Upper lobe of right lung (tissue), 1 donor: Measurements from ENCODE around the gene GABRB1. TPM values are rescaled to one million over a fixed set of nuclear protein-coding genes. Genes with fewer than 3 reads are reported as not detected.

Experiments
- ATAC-seq: fragments of 200-7000 bp; cut with Tn5 transposase; one replicate; pipeline ENCODE4 v1.9.1; 2020; ENCODE audit warnings: mild to moderate bottlenecking, moderate library complexity
- DNase-seq: peaks from one replicate; pipeline ENCODE4 v3.0.0-alpha.2; 2020
- H3K27ac ChIP-seq: fragments of 200-600 bp; one replicate; pipeline ENCODE4 v1.8.0; 2022
- H3K27me3 ChIP-seq: fragments of 200-600 bp; one replicate; pipeline ENCODE4 v1.8.0; 2022; ENCODE audit warnings: mild to moderate bottlenecking
- H3K36me3 ChIP-seq: fragments of 200-600 bp; one replicate; pipeline ENCODE4 v1.8.0; 2022
- H3K4me1 ChIP-seq: fragments of 200-600 bp; one replicate; pipeline ENCODE4 v1.8.0; 2022
- H3K4me3 ChIP-seq: fragments of 200-600 bp; one replicate; pipeline ENCODE4 v1.8.0; 2022; ENCODE audit warnings: mild to moderate bottlenecking
- H3K9me3 ChIP-seq: fragments of 200-600 bp; one replicate; pipeline ENCODE4 v1.8.0; 2022
- CTCF ChIP-seq: fragments of 200-600 bp; IDR thresholded peaks from one replicate; pipeline ENCODE4 v1.8.0; 2022; ENCODE audit warnings: antibody characterized with exemption
- intact Hi-C: fragments of 100-400 bp; cut with DNase I; formaldehyde crosslinking; loops from one replicate; pipeline ENCODE4 v1.11.0; 2022
- total RNA-seq: library from RNA; stranded (reverse); fragmentation: NEBNext Ultra II Directional; extraction: Animal tissue kit (Norgen Biotek cat#: 25700); gene quantifications from one replicate; pipeline ENCODE4 v1.2.1, GENCODE V29; 2021
- donor health status: DM: no; HTN: yes; CAD: no; lungs with severe emphysema.

The GABRB1 gene
- total RNA-seq, 1 donor from 2014 or later = not detected

GRCh38 chr4:47143261-47143660 is 111.9 kb downstream of the GABRB1 start:
- Histone ChIP-seq H3K27ac (no peak overlapping the region), H3K4me3 (no peak overlapping the region), H3K36me3 (no peaks in the 10 kb centered on the region), H3K9me3 (no peaks in the 10 kb centered on the region), H3K27me3 (peaks cover 5% of the 10 kb centered on the region), H3K4me1 (no peaks in the 10 kb centered on the region)
- intact Hi-C loops = no loop called here
- no peak for TF ChIP-seq CTCF
- DNase-seq (no peak), ATAC-seq (no peak)

- no peak overlapping the region for H3K27ac ChIP-seq
- TF ChIP-seq CTCF = no peak
- H3K36me3 ChIP-seq = no peaks in the 10 kb centered on the region
- H3K9me3 ChIP-seq = no peaks in the 10 kb centered on the region
- peaks cover under 1% of the 10 kb centered on the region for H3K27me3 ChIP-seq
- intact Hi-C loops = no loop called here
- no peak overlapping the region for H3K4me3 ChIP-seq
- DNase-seq = no peak
- H3K4me1 ChIP-seq = no peaks in the 10 kb centered on the region
- ATAC-seq = no peak
Measured at GRCh38 chr4:47145630-47146029, 114.3 kb downstream of the GABRB1 start.

- no peaks in the 10 kb centered on the region for H3K9me3 ChIP-seq
Measured at GRCh38 chr4:47154816-47155370, 123.5 kb downstream of the GABRB1 start.

GRCh38 chr4:47155919-47156318 is 124.6 kb downstream of the GABRB1 start:
- no peak overlapping the region for H3K4me3 ChIP-seq
- H3K27me3 ChIP-seq = no peaks in the 10 kb centered on the region
- no peak for TF ChIP-seq CTCF
- ATAC-seq (no peak), DNase-seq (no peak)
- no peaks in the 10 kb centered on the region for H3K4me1 ChIP-seq
- H3K9me3 ChIP-seq = no peaks in the 10 kb centered on the region
- no peaks in the 10 kb centered on the region for H3K36me3 ChIP-seq
- intact Hi-C loops = no loop called here
- no peak overlapping the region for H3K27ac ChIP-seq

More at GRCh38 chr4:47154816-47155370, 123.5 kb downstream of the GABRB1 start:
- no peak for TF ChIP-seq CTCF
- H3K4me3 ChIP-seq = no peak overlapping the region
- intact Hi-C loops = no loop called here
- no peaks in the 10 kb centered on the region for H3K27me3 ChIP-seq
- H3K4me1 ChIP-seq = no peaks in the 10 kb centered on the region
- H3K36me3 ChIP-seq = no peaks in the 10 kb centered on the region
- ATAC-seq (no peak), DNase-seq (no peak)
- H3K27ac ChIP-seq = no peak overlapping the region

- H3K27me3 ChIP-seq = no peaks in the 10 kb centered on the region
- TF ChIP-seq CTCF = no peak
- H3K4me3 ChIP-seq = no peak overlapping the region
- intact Hi-C loops = no loop called here
- ATAC-seq (no peak), DNase-seq (no peak)
- H3K27ac ChIP-seq = no peak overlapping the region
- H3K4me1 ChIP-seq = no peaks in the 10 kb centered on the region
- no peaks in the 10 kb centered on the region for H3K36me3 ChIP-seq
- no peaks in the 10 kb centered on the region for H3K9me3 ChIP-seq
Measured at GRCh38 chr4:47160095-47160494, 128.7 kb downstream of the GABRB1 start.
